Upper lobe of left lung (tissue), 6 donors: ENCODE results near the gene SULF2. TPM values are rescaled to one million over a fixed set of nuclear protein-coding genes. Genes with fewer than 3 reads are reported as not detected.

ENCODE experiments used
- ATAC-seq, 2 donors: fragments of 200-7000 bp; cut with Tn5 transposase; one replicate each; pipeline ENCODE4 v1.9.1; 2022; ENCODE audit warnings: mild to moderate bottlenecking in 2 of 2, moderate library complexity in 2 of 2; ENCODE audit not compliant: low FRiP score in 2 of 2
- DNase-seq, 2 donors: peaks; one replicate each; pipeline ENCODE4 v3.0.0-alpha.2; 2019 to 2020
- H3K27ac ChIP-seq, 4 donors: fragments of 200-600 bp; sonication (generic); one replicate each; pipeline ENCODE4 v1.5.1; 2016 to 2019
- H3K27me3 ChIP-seq, 4 donors: fragments of 200-600 bp; sonication (generic); one replicate each; pipeline ENCODE4 v1.5.1; 2017 to 2019
- H3K36me3 ChIP-seq, 4 donors: fragments of 200-600 bp; sonication (generic); one replicate each; pipeline ENCODE4 v1.5.1; 2016 to 2019
- H3K4me1 ChIP-seq, 4 donors: fragments of 200-600 bp; sonication (generic); one replicate each; pipeline ENCODE4 v1.5.1; 2018 to 2019
- H3K4me3 ChIP-seq, 4 donors: fragments of 200-600 bp; sonication (generic); one replicate each; pipeline ENCODE4 v1.5.1; 2017 to 2019; ENCODE audit warnings: mild to moderate bottlenecking in 2 of 4, moderate library complexity in 1 of 4
- H3K9me3 ChIP-seq, 4 donors: fragments of 200-600 bp; sonication (generic); one replicate each; pipeline ENCODE4 v1.5.1; 2018 to 2019
- EP300 ChIP-seq, 4 donors: sonication (generic); formaldehyde crosslinking; IDR thresholded peaks; one replicate each; pipeline ENCODE4 v1.5.1; 2017; ENCODE audit warnings: antibody characterized with exemption in 4 of 4, control low read depth in 2 of 4
- POLR2A ChIP-seq, 4 donors: fragments of 450-650 bp; IDR thresholded peaks; one replicate each; pipeline ENCODE4 v1.5.1; 2016 to 2017; ENCODE audit warnings: antibody characterized with exemption in 4 of 4, mild to moderate bottlenecking in 2 of 4
- POLR2AphosphoS5 ChIP-seq, 2 donors: sonication (generic); formaldehyde crosslinking; IDR thresholded peaks; one replicate each; pipeline ENCODE4 v1.5.1; 2017; ENCODE audit warnings: antibody characterized with exemption in 2 of 2
- WGBS, 2 donors: methylation state at CpG; one replicate each; pipeline ENCODE4 v1.1.5; 2017 to 2018; 5-methylcytosine and 5-hydroxymethylcytosine counted together
- total RNA-seq, 6 donors: library from RNA; depleted of rRNA in 4 of 6; stranded (reverse); fragments of >200 nt in 4 of 6; gene quantifications; one replicate each; pipeline versions ENCODE4 v1.1.0 to v1.2.1, GENCODE V29; 2016 to 2021
- TF ChIP-seq, protein P1 (sequence below), 6 experiments: fragments of 450-650 bp in 4 of 6; fragments of 200-600 bp in 2 of 6; sonication (generic) in 2 of 6; IDR thresholded peaks; one replicate each; pipeline ENCODE4 v1.5.1; 2016 to 2019; ENCODE audit warnings: antibody characterized with exemption in 6 of 6
- donor health status: DM: no; HTN: no; CAD: no; lungs with moderate emphysema.
- donor health status: DM: no; HTN: yes; CAD: no; lungs with severe emphysema.

The SULF2 gene
- total RNA-seq, 6 donors from 2014 or later, result 15.0 to 63.8 (median 21.7) TPM

DNA sequence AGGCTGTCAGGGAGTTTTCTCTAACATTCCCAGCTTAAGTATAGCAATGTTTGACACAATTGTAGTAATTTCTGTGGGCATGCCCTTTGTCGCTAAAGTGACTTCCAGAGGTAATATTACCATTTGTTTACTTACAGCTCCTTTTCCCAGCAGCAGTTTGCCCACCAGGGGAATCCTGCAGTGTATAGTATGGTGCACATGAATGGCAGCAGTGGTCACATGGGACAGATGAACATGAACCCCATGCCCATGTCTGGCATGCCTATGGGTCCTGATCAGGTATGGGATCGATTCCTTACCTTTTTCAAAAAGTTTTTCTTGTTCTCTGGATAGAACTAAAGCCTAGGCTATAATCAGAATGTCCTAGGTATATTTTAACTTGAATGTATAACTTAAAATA is 132.5 kb downstream of the SULF2 start:
- H3K9me3 ChIP-seq, result no peaks in the 10 kb centered on the region
- DNase-seq (no peak), ATAC-seq (no peak)
- H3K4me3 ChIP-seq, result no peak overlapping the region
- TF ChIP-seq EP300 (IDR thresholded peaks at IDR 0.05) (no peak), POLR2A (IDR thresholded peaks at IDR 0.05) (no peak), POLR2AphosphoS5 (IDR thresholded peaks at IDR 0.05) (no peak)
- TF ChIP-seq, protein P1, sequence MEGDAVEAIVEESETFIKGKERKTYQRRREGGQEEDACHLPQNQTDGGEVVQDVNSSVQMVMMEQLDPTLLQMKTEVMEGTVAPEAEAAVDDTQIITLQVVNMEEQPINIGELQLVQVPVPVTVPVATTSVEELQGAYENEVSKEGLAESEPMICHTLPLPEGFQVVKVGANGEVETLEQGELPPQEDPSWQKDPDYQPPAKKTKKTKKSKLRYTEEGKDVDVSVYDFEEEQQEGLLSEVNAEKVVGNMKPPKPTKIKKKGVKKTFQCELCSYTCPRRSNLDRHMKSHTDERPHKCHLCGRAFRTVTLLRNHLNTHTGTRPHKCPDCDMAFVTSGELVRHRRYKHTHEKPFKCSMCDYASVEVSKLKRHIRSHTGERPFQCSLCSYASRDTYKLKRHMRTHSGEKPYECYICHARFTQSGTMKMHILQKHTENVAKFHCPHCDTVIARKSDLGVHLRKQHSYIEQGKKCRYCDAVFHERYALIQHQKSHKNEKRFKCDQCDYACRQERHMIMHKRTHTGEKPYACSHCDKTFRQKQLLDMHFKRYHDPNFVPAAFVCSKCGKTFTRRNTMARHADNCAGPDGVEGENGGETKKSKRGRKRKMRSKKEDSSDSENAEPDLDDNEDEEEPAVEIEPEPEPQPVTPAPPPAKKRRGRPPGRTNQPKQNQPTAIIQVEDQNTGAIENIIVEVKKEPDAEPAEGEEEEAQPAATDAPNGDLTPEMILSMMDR (IDR thresholded peaks at IDR 0.05), result no peak
- WGBS, 2 donors, result 98 to 100% methylated on average over 2 of the region's 2 CpGs
- no peaks in the 10 kb centered on the region for H3K4me1 ChIP-seq
- no peak overlapping the region for H3K27ac ChIP-seq
- H3K27me3 ChIP-seq, result no peaks in the 10 kb centered on the region
- H3K36me3 ChIP-seq, result peaks cover 36 to 99% (median 53%) of the 10 kb centered on the region in 4 donors

DNA sequence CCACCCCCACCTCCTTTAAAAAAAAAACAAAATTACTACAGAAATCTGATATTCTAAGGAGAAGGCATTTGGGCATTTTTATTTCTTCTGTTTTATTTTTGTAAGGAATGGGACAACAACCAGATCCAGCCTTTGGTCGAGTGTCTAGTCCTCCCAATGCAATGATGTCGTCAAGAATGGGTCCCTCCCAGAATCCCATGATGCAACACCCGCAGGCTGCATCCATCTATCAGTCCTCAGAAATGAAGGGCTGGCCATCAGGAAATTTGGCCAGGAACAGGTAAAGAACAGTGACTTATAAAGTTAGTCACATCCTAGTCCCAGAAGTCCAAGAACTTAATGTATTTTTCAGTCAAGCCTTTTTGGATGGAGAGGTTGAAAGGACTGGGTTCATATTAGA is 133.0 kb downstream of the SULF2 start:
- H3K9me3 ChIP-seq, result no peaks in the 10 kb centered on the region
- no peak for TF ChIP-seq POLR2AphosphoS5 (IDR thresholded peaks at IDR 0.05)
- TF ChIP-seq, protein P1 (IDR thresholded peaks at IDR 0.05), result no peak
- TF ChIP-seq POLR2A (IDR thresholded peaks at IDR 0.05), result no peak
- TF ChIP-seq EP300 (IDR thresholded peaks at IDR 0.05), result no peak
- no peak overlapping the region for H3K4me3 ChIP-seq
- H3K36me3 ChIP-seq, result peaks cover 36 to 96% (median 55%) of the 10 kb centered on the region in 4 donors
- H3K27ac ChIP-seq, result no peak overlapping the region
- no peaks in the 10 kb centered on the region for H3K27me3 ChIP-seq
- WGBS, 2 donors, result 79 to 81% methylated on average over 3 of the region's 3 CpGs
- no peaks in the 10 kb centered on the region for H3K4me1 ChIP-seq
- no peak for DNase-seq
- ATAC-seq, result no peak

DNA sequence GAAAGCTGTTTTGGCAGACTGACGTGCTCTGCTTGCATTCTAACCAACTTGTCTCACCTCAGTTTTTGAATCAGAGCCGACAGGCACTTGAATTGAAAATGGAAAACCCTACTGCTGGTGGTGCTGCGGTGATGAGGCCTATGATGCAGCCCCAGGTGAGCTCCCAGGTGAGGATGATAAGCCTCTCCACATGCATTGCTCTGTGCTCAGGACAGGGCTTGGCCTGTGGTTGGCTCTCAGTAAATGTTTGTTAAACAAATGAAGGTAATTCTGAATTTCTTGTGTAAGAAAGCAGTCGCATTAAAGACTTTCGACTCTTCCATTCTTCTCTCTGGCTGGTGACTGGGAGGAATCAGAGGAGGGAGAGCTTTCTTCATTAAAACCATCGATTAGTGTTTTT is 136.3 kb downstream of the SULF2 start:
- H3K4me3 ChIP-seq, result no peak overlapping the region
- TF ChIP-seq EP300 (IDR thresholded peaks at IDR 0.05) (no peak), POLR2AphosphoS5 (IDR thresholded peaks at IDR 0.05) (no peak), POLR2A (IDR thresholded peaks at IDR 0.05) (no peak)
- TF ChIP-seq, protein P1 (IDR thresholded peaks at IDR 0.05), result no peak
- ATAC-seq, result no peak
- no peak overlapping the region for H3K27ac ChIP-seq
- 89 to 93% methylated on average over 6 of the region's 6 CpGs for WGBS, 2 donors
- no peaks in the 10 kb centered on the region for H3K9me3 ChIP-seq
- H3K36me3 ChIP-seq, result peaks cover 38 to 96% (median 63%) of the 10 kb centered on the region in 4 donors
- H3K4me1 ChIP-seq, result no peaks in the 10 kb centered on the region
- H3K27me3 ChIP-seq, result no peaks in the 10 kb centered on the region
- no peak for DNase-seq

DNA sequence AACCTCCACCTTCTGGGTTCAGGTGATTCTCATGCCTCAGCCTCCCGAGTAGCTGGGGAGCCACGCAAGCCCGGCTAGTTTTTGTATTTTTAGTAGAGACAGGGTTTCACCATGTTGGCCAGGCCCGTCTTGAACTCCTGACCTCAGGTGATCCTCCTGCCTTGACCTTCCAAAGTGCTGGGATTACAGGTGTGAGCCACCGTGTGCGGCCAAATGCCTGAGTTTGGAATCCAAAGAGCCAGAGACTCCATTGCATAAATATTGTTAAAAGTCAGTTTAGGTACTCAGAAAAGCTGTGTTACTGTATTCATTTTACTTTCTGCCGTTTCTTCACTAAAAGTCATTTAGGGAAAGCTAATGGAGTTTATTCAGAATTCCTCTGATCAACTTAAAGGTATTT is 137.3 kb downstream of the SULF2 start:
- no peaks in the 10 kb centered on the region for H3K27me3 ChIP-seq
- H3K27ac ChIP-seq, result no peak overlapping the region
- H3K4me1 ChIP-seq, result no peaks in the 10 kb centered on the region
- no peak overlapping the region for H3K4me3 ChIP-seq
- ATAC-seq, result no peak
- DNase-seq, result no peak
- H3K9me3 ChIP-seq, result no peaks in the 10 kb centered on the region
- peaks cover 28 to 96% (median 58%) of the 10 kb centered on the region in 4 donors for H3K36me3 ChIP-seq
- WGBS, 2 donors, result 91 to 94% methylated on average over 7 of the region's 7 CpGs
- TF ChIP-seq POLR2AphosphoS5 (IDR thresholded peaks at IDR 0.05) (no peak), POLR2A (IDR thresholded peaks at IDR 0.05) (no peak), EP300 (IDR thresholded peaks at IDR 0.05) (no peak)
- TF ChIP-seq, protein P1 (IDR thresholded peaks at IDR 0.05), result no peak

DNA sequence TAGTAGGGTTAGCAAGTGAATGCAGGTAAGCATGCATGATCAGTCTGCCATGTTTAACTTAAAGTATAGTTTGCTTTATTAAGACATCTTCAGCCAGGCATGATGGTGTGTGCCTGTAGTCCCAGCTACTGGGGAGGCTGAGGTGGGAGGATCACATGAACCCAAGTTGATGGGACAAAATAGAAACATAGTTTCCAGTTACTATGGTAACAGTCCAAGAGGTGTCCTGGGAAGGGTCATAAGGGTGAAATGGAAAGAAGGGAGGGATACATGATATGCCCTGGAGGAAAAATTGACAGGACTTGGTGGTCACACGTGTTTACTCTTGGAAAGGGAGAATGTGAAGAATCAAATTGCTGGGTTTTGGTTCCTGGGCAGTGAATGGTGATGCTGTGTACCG is 139.6 kb downstream of the SULF2 start:
- Histone ChIP-seq H3K36me3 (peaks cover 17 to 96% (median 42%) of the 10 kb centered on the region in 4 donors), H3K4me3 (no peak overlapping the region), H3K4me1 (peaks cover 0 to 3% (median 0%) of the 10 kb centered on the region in 4 donors), H3K9me3 (no peaks in the 10 kb centered on the region), H3K27me3 (no peaks in the 10 kb centered on the region), H3K27ac (no peak overlapping the region)
- DNase-seq (no peak), ATAC-seq (no peak)
- TF ChIP-seq POLR2A (IDR thresholded peaks at IDR 0.05), result no peak
- no peak for TF ChIP-seq POLR2AphosphoS5 (IDR thresholded peaks at IDR 0.05)
- no peak for TF ChIP-seq EP300 (IDR thresholded peaks at IDR 0.05)
- WGBS, 2 donors, result 83 to 91% methylated on average over 2 of the region's 2 CpGs
